HG02973 (cell line): Measurements from ENCODE around the gene CTNNA3.

Experiments used
- ATAC-seq: cut with Tn5 transposase; IDR thresholded peaks from one replicate; pipeline ENCODE4 v1.9.1; 2021; ENCODE audit warnings: moderate library complexity; ENCODE audit not compliant: unreplicated experiment

The CTNNA3 gene

DNA sequence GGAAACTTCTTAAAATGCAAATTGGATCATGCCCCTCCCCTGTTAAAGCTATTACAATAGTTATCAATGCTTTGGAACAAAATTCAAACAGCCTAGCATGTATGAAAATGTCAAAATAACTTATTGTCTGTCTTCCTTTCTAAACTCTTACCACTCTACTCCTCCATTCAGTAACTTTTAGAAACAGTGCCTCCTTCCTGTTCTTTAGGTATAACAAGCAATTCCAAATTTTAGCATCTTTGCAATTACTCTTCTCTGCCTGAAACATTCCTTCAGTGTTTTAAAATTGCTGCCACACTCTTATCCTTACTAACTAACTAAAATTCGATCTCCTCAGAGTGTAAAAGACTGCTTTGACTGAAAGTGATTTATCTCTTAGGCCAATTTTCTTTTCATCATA lies 1430.6 kb downstream of the CTNNA3 start:
- no peak for ATAC-seq

DNA sequence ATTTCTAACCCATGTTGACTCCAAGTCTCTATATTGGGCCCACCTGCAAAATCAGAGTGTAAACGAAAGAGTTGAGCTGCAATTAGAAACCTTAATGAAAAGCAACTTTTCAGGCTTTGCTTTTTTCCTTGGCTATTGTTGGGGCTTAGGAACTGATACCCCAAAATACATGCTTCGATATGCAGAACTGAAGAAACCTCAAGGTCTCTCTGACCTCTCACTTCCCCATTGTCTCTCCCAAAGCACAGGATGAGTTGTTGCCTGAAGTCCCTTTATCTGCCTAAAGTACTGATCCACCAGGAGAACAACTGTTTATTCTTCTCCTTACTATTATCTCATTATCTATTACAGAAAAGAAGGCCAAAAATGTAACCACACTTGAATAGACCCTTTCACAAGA lies 1436.2 kb downstream of the CTNNA3 start:
- no peak for ATAC-seq

DNA sequence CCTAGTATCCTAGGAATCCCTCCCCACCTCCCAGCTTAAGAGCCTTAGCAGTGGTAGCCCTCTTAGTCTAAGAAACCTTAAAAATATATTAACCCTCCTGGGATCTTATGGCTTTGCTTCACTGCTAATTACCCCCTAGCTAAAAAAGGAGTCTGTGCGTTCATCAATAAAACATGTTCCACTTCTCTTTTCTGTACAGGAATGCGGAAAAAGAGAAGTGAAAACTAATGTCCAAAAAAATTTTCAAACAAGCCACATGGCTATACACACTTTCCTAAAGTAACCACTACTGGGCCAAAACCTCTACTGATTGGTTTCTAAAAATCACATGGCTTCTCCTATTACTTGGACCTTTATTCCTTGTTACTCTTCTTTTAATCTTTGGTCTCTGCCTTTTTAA lies 1437.3 kb downstream of the CTNNA3 start:
- no peak for ATAC-seq

DNA sequence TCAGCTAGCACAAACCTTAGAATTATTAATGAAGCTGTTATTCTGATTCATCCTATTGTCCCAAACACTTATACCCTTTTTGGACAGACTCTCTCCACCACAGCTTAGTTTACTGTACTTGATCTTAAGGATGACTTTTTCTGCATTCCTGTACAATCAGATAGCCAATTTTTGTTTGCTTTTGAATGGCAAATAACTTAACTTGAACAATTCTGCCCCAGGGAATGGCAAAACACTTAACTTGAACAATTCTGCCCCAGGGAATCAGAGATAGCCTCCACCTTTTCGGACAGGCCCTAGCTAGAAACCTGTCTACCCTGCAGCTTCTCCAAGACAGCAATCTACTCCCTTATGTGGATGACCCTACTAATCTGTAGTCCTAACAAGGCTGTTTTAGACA lies 1438.2 kb downstream of the CTNNA3 start:
- ATAC-seq: no peak

DNA sequence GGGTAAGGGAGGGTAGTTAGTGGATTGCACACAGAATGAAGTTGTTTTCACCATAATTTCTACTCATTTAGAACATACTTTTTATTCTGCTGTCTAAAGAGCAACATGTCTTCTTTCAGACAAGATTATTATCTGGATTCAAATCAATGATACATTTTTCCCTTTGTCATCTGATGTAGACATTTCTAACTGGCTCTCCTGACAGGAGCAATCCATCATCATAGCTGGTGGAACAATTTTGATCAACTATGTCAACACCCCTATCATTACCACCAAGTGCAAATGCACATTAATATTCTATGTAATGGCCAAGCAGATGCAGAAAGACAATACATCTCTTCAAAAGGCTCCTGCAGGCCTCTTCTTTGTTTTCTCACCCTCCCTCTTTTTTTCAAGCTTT lies 1443.0 kb downstream of the CTNNA3 start:
- ATAC-seq: no peak

GRCh38 chr10:66246177-66246576 lies 1449.8 kb downstream of the CTNNA3 start:
- no peak for ATAC-seq

DNA sequence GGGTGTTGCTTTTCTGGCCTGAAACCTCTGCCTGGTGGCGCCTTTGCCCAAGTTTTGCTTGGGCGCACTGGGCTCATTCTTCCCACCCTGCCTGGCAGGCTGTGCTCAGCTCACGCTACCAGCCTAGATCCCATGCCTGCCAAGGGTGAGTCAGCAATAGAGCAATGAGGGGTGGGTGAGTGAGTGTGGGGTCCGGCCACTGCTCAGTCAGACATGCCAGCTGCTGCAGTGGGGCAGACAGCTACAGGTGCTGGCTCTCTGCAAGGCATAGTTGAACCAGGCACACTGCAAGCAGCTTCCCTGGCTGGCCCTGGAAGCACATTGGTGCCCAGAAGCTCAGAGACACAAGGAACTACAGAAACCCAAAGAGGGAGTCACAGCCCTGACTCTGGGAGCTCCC lies 1451.0 kb downstream of the CTNNA3 start:
- ATAC-seq: no peak

GRCh38 chr10:66242885-66243284 lies 1453.1 kb downstream of the CTNNA3 start:
- no peak for ATAC-seq

DNA sequence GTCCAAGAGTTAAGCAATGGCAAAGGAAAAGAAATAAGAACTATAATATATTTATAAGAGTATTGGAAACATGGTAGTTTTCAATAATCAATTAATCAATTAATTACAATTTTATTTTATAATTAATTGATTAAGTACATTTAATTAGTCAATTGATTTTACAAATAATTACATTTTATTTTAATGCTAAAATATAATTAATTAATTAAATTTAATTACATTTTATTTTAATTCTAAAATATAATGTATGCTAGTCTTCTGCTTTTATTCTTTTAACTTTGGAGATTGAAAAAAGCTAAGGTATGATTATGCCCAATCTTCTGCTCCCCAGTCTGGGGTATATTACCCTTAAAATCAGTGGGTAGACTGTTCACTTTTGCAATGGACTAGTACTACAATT lies 1456.9 kb downstream of the CTNNA3 start:
- ATAC-seq: no peak

DNA sequence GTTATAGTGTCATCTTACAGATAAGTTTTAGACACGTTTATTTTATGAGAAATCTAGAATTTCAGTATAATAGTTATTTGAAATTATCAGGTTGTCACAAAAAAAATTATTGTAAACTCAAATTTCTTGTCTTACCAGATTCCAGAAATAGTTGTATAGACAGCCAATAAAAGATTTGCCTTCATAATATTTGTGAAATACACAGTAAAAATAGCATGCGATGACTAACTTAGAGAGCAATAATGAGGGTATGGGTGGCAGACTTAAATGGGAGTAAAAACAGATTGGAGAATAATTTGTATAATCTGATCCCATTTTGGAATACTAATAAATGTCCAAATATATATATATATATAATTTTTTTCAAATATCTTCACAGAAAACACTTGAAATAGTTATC lies 1457.7 kb downstream of the CTNNA3 start:
- no peak for ATAC-seq

DNA sequence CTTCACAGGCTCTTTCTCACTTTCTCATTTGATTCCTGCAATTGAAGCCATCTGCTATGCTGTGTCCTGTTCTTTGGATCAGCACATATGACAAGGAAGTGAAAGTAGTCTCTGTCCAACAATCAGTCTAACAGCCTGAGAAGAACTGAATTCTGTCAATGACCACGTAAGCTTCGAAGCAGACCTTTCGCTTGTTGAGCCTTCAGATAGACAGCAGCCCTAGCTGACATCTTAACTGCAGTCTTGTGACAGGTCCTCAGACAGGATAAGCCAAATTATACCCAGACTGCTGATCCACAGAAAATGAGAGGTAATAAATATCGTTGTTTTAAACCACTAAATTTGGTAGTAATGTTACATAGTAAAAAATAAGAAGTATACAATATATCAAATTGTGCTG lies 1461.1 kb downstream of the CTNNA3 start:
- ATAC-seq: no peak

DNA sequence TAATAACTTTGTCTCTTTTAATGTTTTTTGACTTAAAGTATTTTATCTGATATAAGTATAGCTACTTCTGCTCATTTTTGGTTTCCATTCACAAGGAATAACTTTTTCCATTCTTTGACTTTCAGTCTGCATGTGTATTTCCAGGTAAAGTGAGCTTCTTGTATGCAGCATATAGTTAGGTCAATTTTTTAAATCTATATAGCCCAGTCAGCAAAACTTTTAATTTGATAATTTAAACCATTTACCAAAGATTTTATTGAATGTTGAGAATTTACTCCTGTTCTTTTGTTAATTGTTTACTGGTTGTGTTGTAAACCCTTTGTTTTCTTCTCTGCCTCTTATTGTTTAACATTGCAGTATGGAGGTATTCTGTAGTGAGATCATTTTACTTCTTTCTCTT lies 1467.1 kb downstream of the CTNNA3 start:
- no peak for ATAC-seq

GRCh38 chr10:66223656-66224055 lies 1472.3 kb downstream of the CTNNA3 start:
- ATAC-seq: no peak

GRCh38 chr10:66222462-66223046 lies 1473.4 kb downstream of the CTNNA3 start:
- ATAC-seq: no peak

DNA sequence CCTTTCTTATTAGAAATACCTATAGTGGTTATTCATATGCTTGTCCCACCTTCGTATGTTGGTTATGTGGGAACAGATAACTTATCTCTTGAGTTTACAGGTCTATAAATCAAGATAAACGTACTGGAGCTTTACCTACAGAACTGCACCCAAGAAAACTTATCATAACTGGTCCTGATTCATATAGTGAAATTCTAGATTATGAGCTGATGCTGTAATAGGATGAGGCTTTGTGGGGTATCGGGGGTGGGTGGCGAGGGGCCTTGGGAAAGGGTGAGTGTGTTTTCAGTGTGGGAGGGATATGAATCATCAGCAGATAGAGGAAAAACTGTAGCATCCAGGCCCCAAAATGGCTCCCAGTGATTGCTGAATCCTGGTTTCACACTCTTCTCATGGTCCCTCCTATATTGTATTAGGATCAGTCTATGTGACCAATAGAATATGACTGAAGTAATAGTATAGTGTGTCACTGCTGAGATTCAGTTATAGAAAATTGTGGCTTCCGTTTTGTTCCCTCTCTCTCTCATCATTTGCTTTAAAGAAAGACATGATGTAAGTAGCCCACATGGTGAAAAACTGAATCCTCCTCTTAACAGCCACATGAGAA lies 1476.9 kb downstream of the CTNNA3 start:
- ATAC-seq: no peak

DNA sequence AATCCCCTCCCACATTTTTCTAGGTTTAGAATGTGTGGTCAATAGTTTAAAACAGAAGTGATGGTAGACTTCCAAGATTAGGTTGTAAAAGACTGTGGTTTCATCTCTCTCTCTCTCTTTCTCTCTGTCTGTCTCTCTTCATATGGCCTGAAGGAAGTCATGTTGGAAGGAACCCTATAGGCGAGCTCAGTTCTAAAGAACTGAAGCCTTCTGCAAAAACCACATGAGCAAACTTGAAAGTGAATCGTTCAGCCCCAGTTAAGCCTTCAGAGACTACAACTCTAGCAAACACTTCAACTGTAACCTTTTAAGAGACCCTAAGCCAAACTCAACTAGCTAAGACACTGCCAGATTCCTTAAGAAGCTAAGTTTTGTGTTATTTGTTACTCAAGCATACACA lies 1477.7 kb downstream of the CTNNA3 start:
- no peak for ATAC-seq

DNA sequence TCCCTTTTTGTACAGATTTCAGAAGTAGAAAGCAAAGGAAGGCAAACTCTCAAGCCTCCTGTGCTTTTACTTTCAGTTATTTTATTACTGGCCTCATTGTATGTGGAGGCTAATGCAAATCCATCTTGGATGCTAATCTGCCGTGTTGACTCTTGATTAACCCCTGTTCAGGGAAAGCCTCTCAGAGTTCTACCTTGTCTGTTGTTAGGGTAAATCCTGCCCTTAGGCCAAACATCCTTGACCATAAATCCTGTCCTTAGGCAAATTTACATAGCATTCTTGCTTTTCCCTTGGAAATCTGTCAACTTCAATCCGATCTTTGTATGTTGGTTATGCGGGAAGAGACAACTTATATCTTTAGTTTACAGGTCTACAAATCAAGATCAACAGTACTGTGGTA lies 1480.1 kb downstream of the CTNNA3 start:
- no peak for ATAC-seq

- ATAC-seq: no peak
These were observed 1481.1 kb downstream of the CTNNA3 start for GRCh38 chr10:66214721-66215404.

- ATAC-seq: no peak
These were observed 1487.0 kb downstream of the CTNNA3 start for GRCh38 chr10:66209025-66209424.

DNA sequence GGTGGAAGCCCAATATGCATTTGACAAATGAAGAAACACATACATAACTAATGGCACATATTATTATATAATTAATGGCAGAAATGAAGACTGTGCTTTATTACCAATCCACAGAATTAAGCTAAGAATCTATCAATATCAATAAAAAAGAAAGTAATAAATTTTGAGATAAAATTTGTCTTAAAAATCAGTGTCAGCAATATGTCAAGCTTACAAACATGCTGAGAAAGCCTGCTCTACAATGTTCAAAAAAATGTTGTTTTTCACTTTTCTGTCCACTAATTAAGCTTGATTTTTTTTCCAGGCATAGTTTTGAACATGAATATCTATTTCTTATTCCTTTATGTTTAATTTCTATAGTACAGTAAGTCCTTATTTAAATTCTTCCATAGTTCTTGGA lies 1491.2 kb downstream of the CTNNA3 start:
- no peak for ATAC-seq

- ATAC-seq: no peak
These were observed 1493.9 kb downstream of the CTNNA3 start for GRCh38 chr10:66202101-66202500.

DNA sequence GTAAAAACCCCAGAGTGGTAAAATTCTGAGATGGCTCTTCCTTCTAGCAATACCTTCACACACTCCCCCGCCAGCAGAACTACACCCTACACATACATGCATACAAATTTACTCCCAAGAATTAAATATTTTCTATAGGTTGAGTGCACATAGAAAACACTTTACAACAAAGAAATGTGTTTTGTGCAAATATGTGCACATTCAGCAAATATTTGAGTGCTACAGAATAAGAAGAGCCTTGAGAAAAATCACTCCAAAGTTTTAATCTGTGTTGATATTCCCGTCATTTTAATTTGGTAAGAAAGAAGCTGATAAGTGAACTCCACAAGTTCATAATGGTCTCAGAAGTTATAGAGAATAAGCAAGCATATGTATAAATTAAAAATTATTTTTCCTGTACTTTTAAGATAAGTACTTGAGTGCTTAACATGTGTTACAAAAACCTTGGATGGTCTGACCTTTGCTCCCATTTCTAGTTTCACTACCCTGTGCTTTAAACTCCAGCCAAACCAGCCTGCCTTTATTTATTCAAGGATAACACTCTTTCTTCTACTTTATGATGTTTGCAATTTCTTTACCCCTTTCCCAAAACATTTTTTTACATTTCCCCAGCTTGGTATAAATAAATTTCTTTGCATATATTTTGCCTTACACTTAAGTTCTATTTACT lies 1503.7 kb downstream of the CTNNA3 start:
- ATAC-seq: no peak
